Loucy (cell line): ENCODE measurements around the gene GOLGA8B.

Experiments
- CTCF ChIP-seq: fragments of 200-600 bp; sonication (generic); conservative IDR thresholded peaks from 2 replicates; pipeline ENCODE4 v1.5.1; 2014; ENCODE audit warnings: mild to moderate bottlenecking, antibody characterized with exemption, low read length
- EZH2phosphoT487 ChIP-seq: fragments of 200-600 bp; IDR thresholded peaks from 2 replicates; pipeline ENCODE4 v1.6.1; 2018; ENCODE audit warnings: antibody characterized with exemption, mild to moderate bottlenecking, moderate library complexity, borderline replicate concordance

- TF ChIP-seq CTCF (no peak), EZH2phosphoT487 (no peak)
Observed at GRCh38 chr15:34600923-34601322, 17.5 kb upstream of the GOLGA8B start.
